NCI-H446 (cell line): Measurements from ENCODE around the gene SMIM14.
"Not testable (repeated sequence)": the region's sequence is repeated elsewhere in the genome, so short reads cannot be mapped to it uniquely, and the experiment has no call there.

Source experiments
- DNase-seq, 2 experiments: peaks; one replicate each; lab custom pipeline; 2025; lab: John Stamatoyannopoulos, UW

SMIM14 gene

DNA sequence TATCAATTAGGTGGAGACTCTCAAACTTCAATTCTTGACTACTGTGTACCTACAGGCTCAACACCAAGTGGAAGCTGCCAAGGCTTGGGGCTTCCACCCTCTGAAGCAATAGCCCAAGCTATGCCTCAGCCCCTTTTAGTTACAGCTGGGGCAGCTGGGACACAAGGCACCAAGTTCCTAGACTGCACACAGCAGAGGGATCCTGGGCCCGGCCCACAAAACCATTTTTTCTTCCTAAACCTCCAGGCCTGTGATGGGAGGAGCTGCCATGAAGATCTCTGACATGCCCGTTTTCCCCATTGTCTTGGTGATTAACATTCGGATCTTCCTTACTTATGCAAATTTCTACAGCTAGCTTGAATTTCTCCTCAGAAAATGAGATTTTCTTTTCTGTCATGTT is 108.0 kb downstream of the SMIM14 start:
- no peak for DNase-seq

DNA sequence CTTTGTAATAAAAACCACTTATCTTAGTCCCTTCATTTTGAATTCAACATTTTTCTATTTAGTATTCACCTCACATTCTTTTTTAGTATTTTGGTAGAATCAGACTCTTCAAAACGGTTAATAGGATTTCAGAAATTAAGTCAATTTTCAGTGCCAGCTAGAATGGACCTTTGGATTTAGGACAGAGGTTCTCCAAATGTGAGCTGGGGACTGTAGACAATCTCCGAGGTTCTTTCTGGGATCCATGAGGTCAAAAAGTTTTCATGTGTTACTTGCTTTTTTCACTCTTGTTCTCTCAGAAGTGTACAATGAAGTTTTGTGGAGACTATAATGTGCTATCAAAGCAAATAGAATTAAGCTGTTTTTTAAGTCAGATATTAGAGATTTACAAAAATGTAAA is 109.1 kb downstream of the SMIM14 start:
- no peak for DNase-seq

DNA sequence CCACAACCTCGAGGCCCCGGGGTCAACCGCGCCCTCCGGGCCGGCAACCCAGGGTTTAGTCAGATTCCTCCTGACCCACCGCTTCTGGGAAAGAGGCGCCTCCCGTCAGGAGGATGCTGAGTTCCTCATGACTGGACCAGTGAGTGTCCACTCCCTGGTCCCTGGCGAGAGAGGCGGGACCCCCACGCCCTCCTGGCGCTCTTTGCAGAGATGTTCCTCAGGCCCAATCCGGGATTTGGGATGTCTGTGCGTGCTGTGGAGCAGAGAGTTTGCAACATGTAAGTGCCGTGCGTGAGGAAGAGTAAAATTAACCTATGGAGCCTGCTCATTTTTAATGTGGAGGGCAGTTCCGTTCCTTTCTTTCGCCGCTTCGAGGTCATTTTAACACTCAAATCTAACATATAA is 110.6 kb downstream of the SMIM14 start:
- DNase-seq, result no peak

DNA sequence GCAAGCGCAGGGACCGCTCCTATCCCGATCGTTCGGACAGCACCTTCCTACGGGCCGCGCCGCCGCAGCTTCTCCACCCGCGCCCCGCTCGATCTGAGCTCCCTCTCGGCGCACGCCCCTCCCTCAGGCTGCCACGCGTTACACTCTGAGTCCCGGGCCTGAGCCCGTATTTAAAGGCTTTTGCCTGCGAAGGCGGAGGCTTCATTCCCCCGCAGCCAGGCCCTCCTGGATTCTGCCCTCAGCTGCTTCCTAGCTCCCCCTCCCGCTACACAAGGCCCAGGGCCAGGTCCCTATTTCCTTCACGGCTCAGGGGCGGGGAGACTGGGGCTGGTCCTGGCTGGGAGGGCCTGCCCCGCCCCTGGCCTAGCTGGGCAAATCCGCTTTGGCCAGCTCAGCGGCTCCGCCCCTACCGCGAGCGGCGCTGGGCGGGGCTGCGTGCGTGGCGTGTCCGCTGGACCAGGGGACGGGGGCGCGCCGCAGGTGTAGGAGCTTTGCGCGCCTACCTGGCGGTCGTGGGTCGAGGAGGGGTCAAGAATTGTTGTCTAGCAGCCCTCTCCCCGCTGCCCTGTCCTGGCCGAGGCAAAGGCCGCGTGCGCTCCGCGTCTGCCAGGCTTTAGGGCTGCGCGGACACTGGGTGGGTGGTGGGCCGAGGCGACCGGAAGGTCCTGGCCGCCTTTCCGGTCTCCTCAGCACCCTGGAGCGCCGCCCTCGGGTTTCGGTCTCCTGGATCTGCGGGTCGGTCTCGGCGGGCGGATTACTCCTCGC is 111.2 kb downstream of the SMIM14 start, which contains the start of gene UGDH:
TSS of gene UGDH (minus strand) at position 144 of the 765 bp plus-strand sequence. CDS start 5,927 bp downstream, outside the sequence.
- peak; percentile 87 to 95 for DNase-seq

DNA sequence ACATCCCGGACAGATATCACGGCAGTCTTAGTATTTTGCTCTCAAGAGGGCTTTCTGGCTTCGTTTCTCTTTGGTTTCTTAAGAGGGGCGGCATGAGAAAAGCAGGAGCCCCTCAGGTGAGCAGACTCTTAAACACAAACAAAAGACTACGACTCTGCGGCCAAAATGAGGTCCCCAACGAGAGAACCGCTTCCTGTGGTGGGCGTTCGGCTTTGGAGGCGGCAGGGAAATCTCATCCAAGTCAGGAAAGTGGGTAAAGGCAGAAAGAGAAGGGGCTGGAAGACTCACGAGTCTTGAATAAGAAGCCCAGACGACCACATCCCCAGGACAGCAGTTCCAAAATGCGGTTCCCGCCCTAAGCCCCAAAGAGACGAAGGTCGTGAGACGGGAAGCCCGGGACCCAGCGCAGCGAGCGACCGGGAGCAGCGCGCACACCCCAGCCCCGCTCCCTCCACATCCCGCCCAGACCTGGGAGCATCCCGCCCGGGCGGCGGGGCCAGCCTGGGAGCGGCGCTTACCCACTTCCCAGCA is 111.8 kb downstream of the SMIM14 start:
- no peak for DNase-seq

DNA sequence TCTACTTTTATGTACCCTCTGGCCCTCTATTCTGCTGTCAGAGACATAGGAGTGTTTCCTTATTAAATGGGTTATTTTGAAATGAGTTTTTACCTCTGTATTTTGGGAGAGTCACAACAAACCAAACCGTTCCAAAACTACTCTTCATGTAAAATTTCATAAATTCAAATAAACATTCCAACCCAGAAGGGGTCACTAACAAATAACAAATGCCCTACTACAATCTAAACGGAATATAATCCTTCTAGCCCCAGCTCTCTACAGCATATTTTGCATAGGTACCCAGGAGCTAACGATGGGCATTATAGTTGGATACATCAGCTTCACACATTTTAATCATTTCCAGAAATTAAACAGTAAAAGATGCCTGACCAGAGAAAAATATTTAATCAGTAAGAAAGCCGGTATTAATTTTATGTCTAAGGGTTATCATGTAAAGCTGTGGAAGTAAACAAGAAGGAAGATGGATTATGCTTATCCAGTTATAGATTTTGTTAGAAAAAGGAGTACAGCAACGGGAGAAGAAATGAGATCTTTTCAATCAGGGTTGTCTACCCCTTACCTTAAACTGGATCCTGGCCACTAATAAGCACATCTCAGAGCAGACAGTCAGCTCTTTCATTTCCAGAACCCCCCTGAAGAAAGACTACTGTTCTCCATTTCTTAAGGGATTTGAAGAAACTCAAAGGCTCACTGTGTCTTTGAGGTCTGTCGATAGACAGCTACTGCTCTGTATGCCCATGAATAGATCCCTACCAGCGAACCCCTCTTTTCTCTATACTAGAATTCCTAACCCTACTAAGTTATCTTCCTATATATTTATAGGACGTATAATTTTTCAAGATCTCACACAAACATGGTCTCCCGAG is 112.6 kb downstream of the SMIM14 start:
- DNase-seq, result no peak

DNA sequence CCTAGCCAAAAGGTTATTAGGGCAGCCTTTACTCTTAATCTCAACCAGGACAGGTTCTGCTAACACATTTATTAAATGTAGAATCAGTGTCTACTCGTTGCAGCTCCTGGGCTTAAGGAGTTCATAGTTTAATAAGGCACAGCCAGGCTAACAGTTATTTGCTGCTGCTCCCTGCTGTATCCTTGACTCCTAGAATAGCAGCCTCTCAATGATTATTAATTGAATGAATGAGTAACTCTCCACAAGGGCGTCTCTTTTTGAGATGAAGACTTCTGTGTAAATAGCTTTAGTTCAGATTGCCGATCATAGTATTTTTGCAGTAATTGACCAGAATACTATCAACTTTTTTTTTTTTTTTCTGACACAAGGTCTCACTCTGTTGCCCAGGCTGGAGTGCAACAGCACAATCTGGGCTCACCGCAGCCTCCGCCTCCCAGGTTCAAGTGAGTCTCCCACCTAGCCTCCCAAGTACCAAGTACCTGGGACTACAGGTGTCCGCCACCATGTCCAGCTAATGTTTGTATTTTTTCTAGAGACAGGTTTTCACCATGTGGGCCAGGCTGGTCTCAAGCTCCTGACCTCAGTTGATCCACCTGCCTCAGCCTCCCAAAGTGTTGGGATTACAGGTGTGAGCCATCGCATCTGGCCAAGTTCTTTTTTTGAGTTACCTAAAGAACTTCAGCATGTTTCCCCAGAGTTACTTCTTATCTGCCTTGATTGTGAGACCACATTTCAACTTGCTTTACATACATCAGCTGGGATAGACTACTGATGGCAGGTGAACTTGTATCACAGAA is 114.3 kb downstream of the SMIM14 start:
- DNase-seq, result no peak

DNA sequence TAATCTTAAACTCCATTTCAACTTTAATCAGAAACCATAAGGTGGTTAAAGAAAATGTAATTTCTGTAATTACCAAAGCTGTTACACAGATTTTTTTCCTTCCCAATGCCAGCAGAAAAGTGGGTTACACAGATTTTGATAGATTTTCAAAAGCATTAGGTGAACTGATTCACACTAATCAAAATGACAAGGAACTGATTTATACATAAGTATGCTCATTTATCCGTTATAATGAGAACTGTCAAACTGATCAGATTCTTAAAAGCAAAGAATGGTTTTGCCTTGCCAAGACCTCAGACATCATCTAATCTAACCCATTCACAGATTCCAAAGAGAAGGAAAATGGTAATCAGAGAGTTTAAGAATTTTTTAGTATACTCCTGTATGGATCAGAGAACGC is 116.6 kb downstream of the SMIM14 start:
- no peak for DNase-seq

DNA sequence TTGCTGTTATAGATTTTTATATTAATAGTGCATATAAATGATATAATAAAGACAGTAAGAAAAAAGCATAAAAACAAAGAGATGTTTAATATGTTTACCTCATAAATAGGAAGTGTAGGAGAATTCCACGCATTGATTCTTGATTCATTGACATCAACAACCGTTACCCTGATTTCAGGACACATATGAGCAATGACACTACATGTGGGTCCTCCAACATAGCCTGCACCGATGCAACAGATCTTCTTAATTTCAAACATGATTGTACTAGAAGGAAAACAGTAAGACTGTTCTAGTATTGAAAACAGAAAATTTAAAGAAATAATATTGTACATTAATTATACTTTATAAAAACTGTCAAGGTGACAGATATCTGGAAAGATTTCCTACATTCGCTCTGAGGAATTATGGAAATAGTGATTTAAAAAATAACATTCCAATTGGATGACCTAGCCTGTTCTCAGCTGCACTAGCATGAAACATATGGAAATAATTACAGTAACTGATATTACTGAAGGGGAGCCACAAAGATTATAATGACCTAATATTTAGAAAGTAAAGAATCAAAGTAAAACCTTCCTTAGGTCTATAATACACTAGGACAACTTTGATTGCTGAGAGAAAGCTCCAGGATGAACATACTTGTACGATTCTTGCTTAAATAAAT is 117.3 kb downstream of the SMIM14 start:
- DNase-seq, result no peak

DNA sequence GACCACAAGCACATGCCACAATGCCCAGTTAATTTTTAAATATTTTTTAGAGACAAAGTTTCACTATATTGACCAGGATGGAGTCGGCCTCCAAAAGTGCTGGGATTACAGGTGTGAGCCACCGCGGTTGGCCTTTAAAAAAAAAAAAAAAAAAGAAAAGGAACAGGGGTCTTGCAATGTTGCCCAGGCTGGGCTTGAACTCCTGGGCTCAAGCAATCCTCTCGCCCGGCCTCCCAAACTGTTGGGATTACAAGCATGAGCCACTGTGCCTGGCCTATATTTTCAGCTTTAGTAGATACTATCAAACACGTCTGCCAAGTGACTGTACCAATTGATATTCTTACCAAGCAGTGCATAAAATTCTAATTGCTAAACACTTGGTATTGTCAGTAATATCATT is 120.2 kb downstream of the SMIM14 start:
- no peak for DNase-seq

DNA sequence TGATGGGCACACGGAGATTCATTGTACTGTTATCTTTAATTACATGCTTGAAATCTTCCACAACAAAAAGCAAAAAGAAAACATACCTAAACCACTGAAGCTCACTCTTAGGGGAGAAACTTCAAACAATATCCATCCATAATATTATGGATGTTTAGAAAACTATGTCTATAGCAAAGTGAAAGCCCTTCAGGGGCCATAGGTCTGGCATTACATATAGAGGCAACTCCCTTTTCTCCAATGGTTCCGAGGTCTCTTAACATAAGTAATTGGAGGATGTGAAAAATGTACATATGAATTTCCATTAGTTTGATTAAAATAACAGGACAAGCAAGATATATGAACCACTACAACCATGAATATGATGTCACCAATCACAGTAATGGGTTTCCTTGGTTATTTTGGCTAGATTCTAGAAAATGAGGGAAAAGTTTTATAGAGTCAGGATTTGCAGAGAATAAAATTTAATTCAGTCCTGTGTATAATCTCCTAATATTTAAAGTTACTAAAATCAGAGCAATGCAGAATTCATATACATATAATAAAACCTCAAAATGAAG is 122.2 kb downstream of the SMIM14 start:
- no peak for DNase-seq

DNA sequence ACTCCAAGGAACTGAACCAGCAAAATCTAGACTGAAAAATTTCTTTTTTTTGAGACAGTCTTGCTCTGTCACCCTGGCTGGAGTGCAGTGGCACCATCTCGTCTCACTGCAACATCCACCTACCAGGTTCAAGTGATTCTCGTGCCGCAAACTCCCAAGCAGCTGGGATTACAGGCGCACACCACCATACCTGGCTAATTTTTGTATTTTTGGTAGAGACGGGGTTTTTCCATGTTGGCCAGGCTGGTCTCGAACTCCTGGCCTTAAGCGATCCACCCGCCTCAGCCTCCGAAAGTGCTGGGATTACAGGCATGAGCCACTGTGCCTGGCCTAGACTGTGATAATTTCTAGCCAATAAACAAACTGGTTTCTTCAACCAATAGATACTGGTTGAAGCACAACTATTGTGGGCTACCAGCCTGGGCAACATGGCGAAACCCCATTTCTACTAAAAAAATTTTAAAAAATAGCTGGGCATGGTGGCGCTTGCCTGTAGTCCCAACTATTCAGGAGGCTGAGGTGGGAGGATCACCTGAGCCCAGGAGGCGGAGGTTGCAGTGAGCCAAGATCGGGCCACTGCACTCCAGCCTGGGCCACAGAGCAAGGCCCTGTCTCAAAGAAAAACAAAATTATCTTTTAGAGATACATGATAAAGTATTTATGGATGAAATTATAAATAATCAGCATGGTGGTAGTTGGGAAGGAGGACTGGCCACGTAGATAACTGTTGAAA is 122.8 kb downstream of the SMIM14 start:
- DNase-seq, result not testable (repeated sequence)

DNA sequence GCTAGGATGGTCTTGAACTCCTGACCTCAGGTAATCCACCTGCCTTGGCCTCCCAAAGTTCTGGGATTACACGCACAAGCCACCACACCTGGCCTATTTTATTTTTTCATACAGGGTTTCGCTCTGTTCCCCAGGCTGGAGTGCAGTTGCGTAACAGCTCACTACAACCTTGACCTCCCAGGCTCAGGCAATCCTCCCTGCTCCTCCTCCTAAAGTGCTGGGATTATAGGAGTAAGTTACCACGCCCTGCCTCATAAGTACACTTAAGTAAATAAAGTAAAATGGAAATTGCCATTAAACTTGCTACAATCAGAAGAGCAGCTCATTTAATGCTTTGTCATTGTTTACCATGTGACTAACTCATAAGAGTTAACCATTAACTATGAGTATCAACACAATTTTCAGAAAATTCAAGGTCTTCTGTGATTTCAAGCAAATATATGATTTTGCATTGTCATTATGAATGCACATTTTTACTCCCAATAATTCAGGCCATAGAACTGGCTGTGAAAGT is 123.7 kb downstream of the SMIM14 start:
- DNase-seq, result no peak

DNA sequence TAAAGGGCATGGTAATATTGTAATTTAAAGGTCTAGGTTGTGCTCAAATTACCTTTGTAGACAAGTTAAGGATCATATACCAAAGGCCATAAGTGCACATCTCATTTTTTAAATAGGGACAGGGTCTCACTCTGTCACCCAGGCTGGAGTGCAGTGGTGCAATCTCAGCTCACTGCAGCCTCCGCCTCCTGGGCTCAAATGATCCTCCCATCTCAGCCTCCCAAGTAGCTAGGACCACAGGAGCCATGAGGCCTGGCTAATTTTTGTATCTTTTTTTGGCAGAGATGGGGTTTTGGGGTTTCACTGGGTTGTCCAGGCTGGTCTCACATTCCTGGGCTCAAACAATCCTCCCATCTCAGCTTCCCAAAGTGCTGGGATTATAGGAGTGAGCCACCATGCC is 124.4 kb downstream of the SMIM14 start:
- DNase-seq, result not testable (repeated sequence)

DNA sequence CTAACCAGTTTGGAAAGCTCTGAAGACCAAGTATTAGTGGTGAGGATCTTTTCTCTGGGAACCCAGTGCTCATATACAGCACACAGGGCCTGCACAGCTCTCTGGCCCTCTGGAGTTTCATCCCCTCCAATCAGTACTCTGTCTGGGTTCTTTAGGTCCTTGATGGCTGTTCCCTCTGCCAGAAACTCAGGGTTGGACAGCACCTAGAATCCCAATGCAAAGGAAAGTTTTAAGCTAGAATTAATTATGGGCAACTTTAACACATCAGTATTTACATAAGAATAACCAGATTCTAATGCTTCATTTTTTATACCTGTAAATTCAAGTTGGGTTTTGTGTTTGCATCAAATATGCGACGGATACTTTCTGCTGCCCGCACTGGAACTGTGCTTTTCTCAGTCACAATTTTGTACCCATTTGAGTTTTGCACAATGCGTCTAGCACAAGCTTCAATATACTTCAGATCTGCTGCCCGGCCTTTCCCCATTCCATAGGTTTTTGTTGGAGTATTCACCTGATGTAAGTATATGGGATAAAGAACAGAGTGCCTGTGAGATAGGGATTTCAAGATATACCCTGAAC is 128.2 kb downstream of the SMIM14 start:
- no peak for DNase-seq

DNA sequence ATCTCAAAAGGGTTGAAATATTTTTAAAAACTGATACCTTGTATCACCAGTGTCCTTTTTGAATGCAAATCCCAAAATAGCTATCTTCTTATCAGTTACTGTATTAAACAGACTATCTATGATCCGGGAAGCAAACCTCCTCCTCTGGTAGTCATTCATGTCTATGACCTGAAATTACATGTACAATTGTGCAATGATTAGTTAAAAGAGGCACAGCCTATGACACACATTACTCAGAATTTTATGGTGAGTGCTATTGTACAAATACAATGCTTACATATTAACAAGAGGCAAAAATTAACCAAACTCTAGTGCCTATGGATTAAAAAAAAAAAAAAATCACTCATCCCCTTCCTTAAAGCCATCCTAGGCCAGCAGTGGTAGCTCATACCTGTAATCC is 133.1 kb downstream of the SMIM14 start:
- no peak for DNase-seq

DNA sequence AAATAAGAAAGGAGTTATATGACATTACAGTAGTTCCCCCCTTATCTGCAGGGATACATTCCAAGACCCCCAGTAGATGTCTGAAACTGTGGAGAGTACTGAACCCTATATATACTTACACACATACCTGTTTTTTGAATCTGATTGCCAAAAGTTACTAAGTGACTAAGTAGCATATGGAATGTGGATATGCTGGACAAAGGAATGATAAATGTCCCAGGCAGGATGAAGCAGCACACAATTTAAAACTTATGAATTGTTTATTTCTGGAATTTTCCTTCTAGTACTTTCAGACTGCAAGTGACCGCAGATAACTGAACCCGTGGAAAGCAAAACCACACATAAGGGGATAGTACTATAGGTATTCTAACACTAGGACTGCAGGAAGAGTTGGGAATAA is 134.1 kb downstream of the SMIM14 start:
- DNase-seq, result no peak

DNA sequence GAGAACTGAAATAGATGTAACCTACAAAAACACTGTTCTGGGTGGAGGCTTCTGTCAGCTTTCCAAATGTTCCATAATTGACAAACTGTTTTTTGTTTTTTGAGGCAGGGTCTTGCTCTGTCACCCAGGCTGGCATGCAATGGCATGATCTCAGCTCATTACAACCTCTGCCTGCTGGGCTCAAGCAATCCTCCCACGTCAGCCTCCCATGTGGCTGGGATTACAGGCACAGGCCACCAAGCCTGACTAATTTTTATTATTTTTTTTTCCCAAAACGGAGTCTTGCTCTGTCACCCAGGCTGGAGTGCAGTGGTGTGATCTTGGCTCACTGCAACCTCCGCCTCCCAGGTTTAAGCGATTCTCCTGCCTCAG is 136.0 kb downstream of the SMIM14 start:
- DNase-seq, result not testable (repeated sequence)

DNA sequence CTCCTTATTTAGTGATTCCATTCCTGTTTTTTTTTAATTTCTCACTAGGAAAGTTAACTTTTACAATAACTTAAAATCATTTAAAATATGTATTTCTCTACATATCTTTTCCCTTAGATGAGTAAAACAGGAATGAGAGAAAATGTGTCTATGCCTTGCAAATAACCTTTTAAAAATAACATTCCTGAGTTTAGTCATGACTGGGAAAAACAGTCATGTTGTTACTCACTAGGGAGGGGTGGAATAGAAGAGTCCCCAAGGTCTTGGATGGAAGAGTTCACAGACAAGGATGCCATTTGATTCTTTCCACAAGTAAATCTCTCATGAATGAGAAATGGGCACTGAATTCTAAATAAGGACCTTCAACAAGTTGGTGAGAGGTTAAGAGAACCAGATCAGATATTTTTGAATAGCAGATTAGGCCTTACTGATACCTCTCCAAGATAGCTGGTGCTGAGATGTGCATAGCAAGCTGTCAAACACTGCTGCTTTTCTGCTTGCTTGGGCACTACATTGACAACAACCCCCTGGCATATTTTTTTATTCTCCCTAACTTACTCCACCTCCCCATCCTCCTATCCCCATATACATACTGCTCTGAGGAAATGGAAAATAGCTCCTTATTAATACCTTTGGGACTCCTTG is 136.5 kb downstream of the SMIM14 start:
- DNase-seq, result no peak

DNA sequence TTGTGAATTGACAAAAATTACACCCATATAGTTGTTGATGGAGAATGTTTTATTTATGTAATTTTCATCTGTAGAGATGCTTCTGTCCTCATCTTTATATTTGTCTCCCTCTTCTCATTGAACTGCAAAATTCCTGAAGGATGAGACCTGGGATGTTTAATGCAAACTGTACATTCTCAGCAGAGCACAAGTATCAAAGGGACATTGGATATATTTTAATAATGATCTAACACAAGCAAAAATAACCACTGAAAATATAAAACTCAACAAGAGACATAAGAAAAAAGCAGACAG is 140.0 kb downstream of the SMIM14 start:
- DNase-seq, result no peak
